SW 1271 (cell line): ENCODE measurements around the gene CNPY1.

Experiments
- DNase-seq, 2 experiments: peaks; one replicate each; lab custom pipeline; 2025; lab: John Stamatoyannopoulos, UW

The CNPY1 gene

GRCh38 chr7:155454183-155455112 lies 91.9 kb downstream of the CNPY1 start:
- no peak for DNase-seq

GRCh38 chr7:155453296-155454182 lies 92.8 kb downstream of the CNPY1 start:
- no peak for DNase-seq

GRCh38 chr7:155452505-155453295 lies 93.7 kb downstream of the CNPY1 start:
- DNase-seq, result no peak

- no peak for DNase-seq
Measured at GRCh38 chr7:155451840-155452239, 94.5 kb downstream of the CNPY1 start.
